Measurements from ENCODE around the gene GABRB2. TPM values are rescaled to one million over a fixed set of nuclear protein-coding genes. Genes with fewer than 3 reads are reported as not detected.

GABRB2 gene
- total and polyA plus RNA-seq, 2 experiments from 2014 or later, result 1.8 to 3.6 TPM

DNA sequence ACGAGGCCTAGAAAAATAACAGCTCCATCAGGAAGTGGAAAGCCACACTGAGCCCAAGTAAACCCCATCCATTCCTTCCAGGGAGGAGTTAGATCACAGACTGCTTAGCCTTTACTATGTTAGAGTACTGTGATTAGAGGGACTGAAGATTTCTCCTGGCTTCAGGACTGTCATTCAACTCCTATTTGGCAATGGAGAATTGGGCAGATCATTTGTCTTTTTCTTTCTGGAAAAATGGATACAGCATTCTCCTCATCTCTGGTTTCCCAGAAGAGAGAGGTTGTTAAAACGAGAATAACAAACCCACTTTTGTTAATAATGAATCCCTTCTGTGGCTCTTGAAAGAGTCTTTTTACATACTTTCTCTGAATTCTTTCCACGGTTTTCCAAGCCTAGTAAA is 150.4 kb downstream of the GABRB2 start:
- H3K4me1 ChIP-seq (ENCODE audit: low read depth), result no peaks in the 10 kb centered on the region
- no peaks in the 10 kb centered on the region for H3K27me3 ChIP-seq
- H3K4me3 ChIP-seq, result no peak overlapping the region
- no peak for DNase-seq (ENCODE audit: low read depth in 1 of 2, low spot score in 1 of 2)
- no peaks in the 10 kb centered on the region for H3K36me3 ChIP-seq
- no peak overlapping the region for H3K27ac ChIP-seq
- no peak for TF ChIP-seq CTCF (IDR thresholded peaks at IDR 0.05; ENCODE audit: low read depth, low read length)
- H3K9me3 ChIP-seq (ENCODE audit: low read depth), result no peaks in the 10 kb centered on the region

- H3K27me3 ChIP-seq, result no peaks in the 10 kb centered on the region
- no peak for TF ChIP-seq CTCF (IDR thresholded peaks at IDR 0.05; ENCODE audit: low read depth, low read length)
- H3K4me3 ChIP-seq, result no peak overlapping the region
- H3K36me3 ChIP-seq, result no peaks in the 10 kb centered on the region
- DNase-seq (ENCODE audit: low read depth in 1 of 2, low spot score in 1 of 2), result no peak
- H3K4me1 ChIP-seq (ENCODE audit: low read depth), result no peaks in the 10 kb centered on the region
- no peak overlapping the region for H3K27ac ChIP-seq
- no peaks in the 10 kb centered on the region for H3K9me3 ChIP-seq (ENCODE audit: low read depth)
These were observed 154.8 kb downstream of the GABRB2 start for GRCh38 chr5:161391724-161392123.

DNA sequence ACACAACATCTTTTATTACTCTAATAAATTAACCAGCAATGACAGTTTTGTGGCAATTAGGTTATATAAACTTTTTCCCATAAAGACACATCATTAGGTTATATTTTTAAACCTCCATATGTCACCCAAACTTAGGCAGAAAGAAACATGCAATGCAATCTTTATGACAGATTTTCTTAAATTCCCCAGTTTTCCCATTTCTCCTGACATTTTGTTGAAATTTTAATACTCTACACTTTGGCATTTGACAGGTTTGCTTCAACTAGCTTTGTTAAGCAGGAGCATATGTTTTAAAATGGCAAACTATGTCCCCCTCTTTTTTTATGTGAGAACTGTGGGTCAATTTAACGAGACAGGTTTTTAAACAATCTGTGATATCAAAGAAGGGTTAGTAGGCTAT is 155.5 kb downstream of the GABRB2 start:
- no peak for DNase-seq (ENCODE audit: low read depth in 1 of 2, low spot score in 1 of 2)
- no peaks in the 10 kb centered on the region for H3K4me1 ChIP-seq (ENCODE audit: low read depth)
- H3K27ac ChIP-seq, result no peak overlapping the region
- no peaks in the 10 kb centered on the region for H3K27me3 ChIP-seq
- no peaks in the 10 kb centered on the region for H3K9me3 ChIP-seq (ENCODE audit: low read depth)
- H3K36me3 ChIP-seq, result no peaks in the 10 kb centered on the region
- no peak for TF ChIP-seq CTCF (IDR thresholded peaks at IDR 0.05; ENCODE audit: low read depth, low read length)
- no peak overlapping the region for H3K4me3 ChIP-seq

DNA sequence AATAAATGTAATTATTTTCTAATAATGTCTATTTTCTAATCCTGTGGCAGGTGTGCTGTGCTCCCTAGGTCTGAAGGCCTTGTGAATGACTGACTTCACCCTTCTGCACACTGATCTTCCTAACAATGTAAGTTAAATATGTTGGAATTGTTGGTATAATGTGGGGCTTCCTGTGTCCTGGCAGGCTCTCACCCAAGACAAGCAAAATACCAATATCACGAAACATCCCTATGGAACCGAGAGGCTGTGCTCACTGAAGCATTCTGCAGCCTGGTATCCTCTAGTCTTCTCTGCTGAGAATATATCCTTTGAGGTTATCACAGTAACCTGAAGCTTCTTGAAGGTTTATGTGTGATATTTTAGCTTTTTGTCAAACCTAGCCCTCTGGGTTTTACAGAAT is 159.4 kb downstream of the GABRB2 start:
- no peak for TF ChIP-seq CTCF (IDR thresholded peaks at IDR 0.05; ENCODE audit: low read depth, low read length)
- DNase-seq (ENCODE audit: low read depth in 1 of 2, low spot score in 1 of 2), result no peak
- Histone ChIP-seq H3K27ac (no peak overlapping the region), H3K27me3 (no peaks in the 10 kb centered on the region), H3K4me3 (no peak overlapping the region), H3K4me1 (ENCODE audit: low read depth) (no peaks in the 10 kb centered on the region), H3K36me3 (no peaks in the 10 kb centered on the region), H3K9me3 (ENCODE audit: low read depth) (no peaks in the 10 kb centered on the region)

DNA sequence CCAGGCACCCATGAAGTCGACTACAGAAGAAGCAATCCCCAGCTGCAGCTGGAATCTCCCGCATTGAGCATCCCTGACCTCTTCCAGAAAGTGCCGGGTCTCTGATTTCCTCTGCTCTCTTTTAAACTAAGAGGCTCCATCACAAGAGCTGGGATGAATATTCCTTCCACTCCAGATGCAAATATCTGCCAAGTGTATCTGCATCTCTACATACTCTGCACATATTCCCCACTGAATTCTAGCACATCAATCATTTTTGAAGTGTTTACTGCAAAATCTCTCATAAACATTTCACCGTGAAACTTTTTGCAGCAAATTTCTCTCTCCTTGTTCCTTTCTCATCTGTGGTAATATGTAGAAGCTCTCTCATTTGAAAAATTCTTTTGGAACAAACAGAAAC is 161.5 kb downstream of the GABRB2 start:
- no peak for DNase-seq (ENCODE audit: low read depth in 1 of 2, low spot score in 1 of 2)
- H3K9me3 ChIP-seq (ENCODE audit: low read depth), result no peaks in the 10 kb centered on the region
- H3K4me3 ChIP-seq, result no peak overlapping the region
- no peaks in the 10 kb centered on the region for H3K4me1 ChIP-seq (ENCODE audit: low read depth)
- no peaks in the 10 kb centered on the region for H3K27me3 ChIP-seq
- H3K36me3 ChIP-seq, result no peaks in the 10 kb centered on the region
- H3K27ac ChIP-seq, result no peak overlapping the region
- TF ChIP-seq CTCF (IDR thresholded peaks at IDR 0.05; ENCODE audit: low read depth, low read length), result no peak

DNA sequence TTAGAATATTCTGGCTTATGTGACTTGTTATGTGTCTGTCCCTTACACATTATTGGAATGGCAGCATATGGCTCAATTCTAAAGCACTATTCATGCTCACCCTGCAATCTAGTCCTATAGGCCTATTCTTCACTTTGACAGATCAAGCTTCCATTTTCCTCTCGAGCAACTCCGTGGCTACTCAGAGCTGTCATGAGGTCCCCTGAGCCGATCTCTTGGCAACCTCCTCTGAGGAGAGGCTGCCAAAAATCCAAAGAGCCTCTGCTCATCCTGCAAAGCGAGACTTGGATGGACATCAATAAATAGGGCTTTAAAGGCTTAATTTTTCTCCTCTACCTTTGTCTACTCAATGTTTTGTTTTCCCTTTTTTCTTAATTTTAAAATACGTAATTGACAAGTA is 163.8 kb downstream of the GABRB2 start:
- TF ChIP-seq CTCF (IDR thresholded peaks at IDR 0.05; ENCODE audit: low read depth, low read length), result no peak
- Histone ChIP-seq H3K4me1 (ENCODE audit: low read depth) (no peaks in the 10 kb centered on the region), H3K4me3 (no peak overlapping the region), H3K27me3 (no peaks in the 10 kb centered on the region), H3K27ac (no peak overlapping the region), H3K36me3 (no peaks in the 10 kb centered on the region), H3K9me3 (ENCODE audit: low read depth) (no peaks in the 10 kb centered on the region)
- DNase-seq (ENCODE audit: low read depth in 1 of 2, low spot score in 1 of 2), result no peak

All from cardiac muscle cell (in vitro differentiated cells and primary cell).